ENCODE measurements around the gene C2orf68. TPM values are rescaled to one million over a fixed set of nuclear protein-coding genes. Genes with fewer than 3 reads are reported as not detected.

Gene C2orf68
- total RNA-seq, 1 donor from 2014 or later, result 40.8 TPM

GRCh38 chr2:85558160-85558559, 53.7 kb downstream of the C2orf68 start:
- TF ChIP-seq, protein P1, sequence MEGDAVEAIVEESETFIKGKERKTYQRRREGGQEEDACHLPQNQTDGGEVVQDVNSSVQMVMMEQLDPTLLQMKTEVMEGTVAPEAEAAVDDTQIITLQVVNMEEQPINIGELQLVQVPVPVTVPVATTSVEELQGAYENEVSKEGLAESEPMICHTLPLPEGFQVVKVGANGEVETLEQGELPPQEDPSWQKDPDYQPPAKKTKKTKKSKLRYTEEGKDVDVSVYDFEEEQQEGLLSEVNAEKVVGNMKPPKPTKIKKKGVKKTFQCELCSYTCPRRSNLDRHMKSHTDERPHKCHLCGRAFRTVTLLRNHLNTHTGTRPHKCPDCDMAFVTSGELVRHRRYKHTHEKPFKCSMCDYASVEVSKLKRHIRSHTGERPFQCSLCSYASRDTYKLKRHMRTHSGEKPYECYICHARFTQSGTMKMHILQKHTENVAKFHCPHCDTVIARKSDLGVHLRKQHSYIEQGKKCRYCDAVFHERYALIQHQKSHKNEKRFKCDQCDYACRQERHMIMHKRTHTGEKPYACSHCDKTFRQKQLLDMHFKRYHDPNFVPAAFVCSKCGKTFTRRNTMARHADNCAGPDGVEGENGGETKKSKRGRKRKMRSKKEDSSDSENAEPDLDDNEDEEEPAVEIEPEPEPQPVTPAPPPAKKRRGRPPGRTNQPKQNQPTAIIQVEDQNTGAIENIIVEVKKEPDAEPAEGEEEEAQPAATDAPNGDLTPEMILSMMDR (IDR thresholded peaks at IDR 0.05), result no peak
- no peak overlapping the region for H3K27ac Mint-ChIP-seq (ENCODE audit: unreplicated experiment)
- H3K27me3 Mint-ChIP-seq (ENCODE audit: unreplicated experiment), result no peaks in the 10 kb centered on the region
- H3K9me3 Mint-ChIP-seq (ENCODE audit: unreplicated experiment), result no peaks in the 10 kb centered on the region
- peaks cover 24% of the 10 kb centered on the region for H3K36me3 Mint-ChIP-seq (ENCODE audit: unreplicated experiment)
- H3K4me1 Mint-ChIP-seq (ENCODE audit: unreplicated experiment), result peaks cover 24% of the 10 kb centered on the region
- no peak overlapping the region for H3K4me3 Mint-ChIP-seq (ENCODE audit: unreplicated experiment)
- DNase-seq (ENCODE audit: extremely low spot score, unreplicated experiment), result no peak

DNA sequence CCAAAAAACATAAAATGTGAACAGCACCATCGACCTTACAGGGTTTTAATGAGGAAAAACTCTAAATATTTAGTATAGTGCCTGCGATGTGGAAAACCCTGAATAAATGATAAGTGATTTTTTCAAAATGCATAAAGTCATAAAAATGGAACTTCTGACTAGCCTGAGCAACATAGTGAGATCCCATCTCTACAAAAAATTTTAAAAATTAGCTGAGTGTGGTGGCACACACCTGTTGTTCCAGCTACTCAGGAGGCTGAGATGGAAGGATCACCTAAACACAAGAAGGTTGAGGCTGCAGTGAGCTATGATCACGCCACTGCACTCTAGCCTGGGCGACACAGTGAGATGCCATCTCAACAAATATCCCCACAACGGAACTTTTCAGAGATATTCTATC, 54.7 kb downstream of the C2orf68 start:
- Mint-ChIP-seq H3K27ac (ENCODE audit: unreplicated experiment) (no peak overlapping the region), H3K4me3 (ENCODE audit: unreplicated experiment) (no peak overlapping the region), H3K36me3 (ENCODE audit: unreplicated experiment) (peaks cover 28% of the 10 kb centered on the region), H3K9me3 (ENCODE audit: unreplicated experiment) (no peaks in the 10 kb centered on the region), H3K27me3 (ENCODE audit: unreplicated experiment) (no peaks in the 10 kb centered on the region), H3K4me1 (ENCODE audit: unreplicated experiment) (peaks cover 24% of the 10 kb centered on the region)
- DNase-seq (ENCODE audit: extremely low spot score, unreplicated experiment), result no peak
- TF ChIP-seq, protein P1 (IDR thresholded peaks at IDR 0.05), result no peak

Other genes starting within 250 kb of the C2orf68 start
- gene CAPG, start 201.7 kb downstream of the C2orf68 start, total RNA-seq, result 32.2 and 32.8 TPM in 2 replicates
- gene SH2D6, start 193.4 kb downstream of the C2orf68 start, total RNA-seq, result 0.51 and 1.6 TPM in 2 replicates
- 178 and 183 TPM in 2 replicates for gene MAT2A, start 72.9 kb downstream of the C2orf68 start, total RNA-seq
- gene GGCX, start 50.6 kb downstream of the C2orf68 start, total RNA-seq, result 58.2 and 59.6 TPM in 2 replicates
- gene VAMP8, start 34.5 kb downstream of the C2orf68 start, total RNA-seq, result 3.1 and 3.8 TPM in 2 replicates
- gene VAMP5, start 27.6 kb downstream of the C2orf68 start, total RNA-seq, result not detected in 2 replicates
- gene RNF181, start 16.3 kb downstream of the C2orf68 start, total RNA-seq, result 77.2 and 77.3 TPM in 2 replicates
- gene TMEM150A, start 9.4 kb downstream of the C2orf68 start, total RNA-seq, result 18.2 and 20.8 TPM in 2 replicates
- 44.0 and 50.9 TPM in 2 replicates for gene USP39, start 4.1 kb upstream of the C2orf68 start, total RNA-seq
- gene SFTPB, start 56.1 kb upstream of the C2orf68 start, total RNA-seq, result not detected in 2 replicates
- gene GNLY, start 82.3 kb upstream of the C2orf68 start, total RNA-seq, result not detected in 2 replicates
- gene ATOH8, start 141.9 kb upstream of the C2orf68 start, total RNA-seq, result 5.9 and 7.1 TPM in 2 replicates

All from osteocyte (in vitro differentiated cells).